ES-I3 (cell line): ENCODE results near the gene PKIG.

ENCODE experiments used
- H3K36me3 ChIP-seq: 2 replicates; pipeline ENCODE4 v1.6.1; 2013; ENCODE audit warnings: mild to moderate bottlenecking, low read length, control low read depth, moderate library complexity; ENCODE audit not compliant: insufficient read depth
- H3K4me1 ChIP-seq: 2 replicates; pipeline ENCODE4 v1.6.1; 2013; ENCODE audit warnings: mild to moderate bottlenecking, control low read depth, low read length; ENCODE audit not compliant: insufficient read depth
- H3K9ac ChIP-seq: 2 replicates; pipeline ENCODE4 v1.6.1; 2013; ENCODE audit warnings: low read depth, mild to moderate bottlenecking, low read length, moderate library complexity
- H3K9me3 ChIP-seq: 2 replicates; pipeline ENCODE4 v1.6.1; 2013; ENCODE audit warnings: mild to moderate bottlenecking, low read length, moderate library complexity; ENCODE audit not compliant: control insufficient read depth, insufficient read depth

PKIG gene

DNA sequence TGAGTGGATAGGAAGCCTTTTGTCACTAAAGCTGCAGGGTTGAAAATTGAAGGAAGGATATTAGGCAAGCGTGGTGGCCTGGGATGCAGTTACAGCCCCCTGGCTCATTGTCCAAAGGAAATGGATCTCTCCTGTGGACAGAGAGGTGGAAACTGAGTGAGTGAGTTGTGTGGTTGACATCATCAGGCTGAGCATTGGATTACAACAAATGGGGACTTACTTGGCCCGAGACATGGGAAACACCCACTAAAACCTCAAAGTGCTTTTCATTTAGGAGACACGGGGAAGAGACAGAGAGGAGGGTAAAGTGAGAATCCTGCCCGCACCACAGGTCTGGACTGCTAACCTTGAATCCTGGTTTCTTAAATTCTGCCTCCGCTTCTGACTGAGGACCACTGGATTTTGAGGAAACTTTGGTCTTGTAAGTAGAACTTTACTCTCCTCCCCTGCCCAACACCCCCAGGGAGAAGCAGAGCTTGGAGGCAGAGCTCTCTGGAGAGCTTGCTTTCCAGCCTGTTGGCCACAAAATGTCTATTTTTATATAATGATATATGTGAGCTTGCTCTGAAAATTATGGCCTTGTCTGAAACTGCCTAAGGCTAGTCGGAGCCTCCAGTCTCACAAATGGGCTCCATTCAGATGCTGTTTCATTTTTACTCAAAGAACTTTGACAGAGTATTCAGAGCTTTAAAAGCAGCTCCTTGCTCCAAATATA is at the start of gene PKIG:
PKIG (plus strand) TSS at position 269 of the 715 bp plus-strand sequence. CDS start 31,978 bp downstream, outside the sequence.
- H3K36me3 ChIP-seq, result no peaks in the 10 kb centered on the region
- no peaks in the 10 kb centered on the region for H3K9me3 ChIP-seq
- H3K9ac ChIP-seq, result no peak within 1 kb of the TSS
- H3K4me1 ChIP-seq, result peaks cover 35% of the 10 kb centered on the region

DNA sequence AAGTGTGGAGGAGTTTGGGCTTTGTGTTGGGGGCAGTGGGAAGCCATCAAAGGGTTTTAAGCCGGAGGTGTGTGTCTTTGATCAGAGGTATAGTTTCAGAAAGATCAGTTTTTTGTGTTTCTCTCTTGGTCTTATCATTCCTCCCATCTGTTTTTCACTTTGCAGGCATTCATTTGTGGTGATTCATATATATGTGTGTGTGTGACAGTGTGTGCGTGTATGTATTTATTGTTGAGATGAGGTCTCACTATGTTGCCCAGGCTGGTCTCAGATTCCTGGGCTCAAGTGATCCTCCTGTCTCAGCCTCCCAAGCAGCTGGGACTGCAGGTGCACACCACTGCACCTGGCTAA is 49.4 kb upstream of the PKIG start:
- H3K4me1 ChIP-seq, result peaks cover 5% of the 10 kb centered on the region
- H3K9me3 ChIP-seq, result no peaks in the 10 kb centered on the region; the same call in 1 of the 2 replicates
- H3K36me3 ChIP-seq, result no peaks in the 10 kb centered on the region
- H3K9ac ChIP-seq, result peak overlapping the region; percentile 66

DNA sequence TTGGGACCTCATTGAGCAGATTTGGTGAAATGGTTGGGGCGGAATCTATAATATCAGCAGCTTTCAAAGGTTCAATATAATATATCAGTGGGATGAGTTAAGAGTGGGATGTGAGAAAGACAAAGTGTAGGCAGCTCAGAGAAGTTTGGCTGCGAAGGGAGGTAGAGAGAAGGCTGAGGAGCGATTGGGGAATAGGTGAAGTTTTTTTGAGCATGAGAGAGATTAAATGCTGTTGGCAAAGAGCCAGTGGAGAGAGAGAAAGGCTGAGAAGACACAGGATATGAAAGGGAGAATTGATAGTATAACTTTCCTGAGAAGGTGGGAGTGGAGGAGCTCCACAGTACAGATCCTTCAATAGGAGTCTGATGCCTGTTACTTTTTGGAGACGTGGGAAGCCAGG is 48.5 kb upstream of the PKIG start:
- H3K9me3 ChIP-seq, result no peaks in the 10 kb centered on the region
- H3K36me3 ChIP-seq, result no peaks in the 10 kb centered on the region
- peaks cover 5% of the 10 kb centered on the region for H3K4me1 ChIP-seq
- H3K9ac ChIP-seq, result no peak overlapping the region

GRCh38 chr20:44536175-44536574 is 46.2 kb upstream of the PKIG start:
- H3K9me3 ChIP-seq, result no peaks in the 10 kb centered on the region
- no peak overlapping the region for H3K9ac ChIP-seq
- H3K36me3 ChIP-seq, result no peaks in the 10 kb centered on the region
- peaks cover 6% of the 10 kb centered on the region for H3K4me1 ChIP-seq

- H3K9me3 ChIP-seq, result no peaks in the 10 kb centered on the region
- H3K9ac ChIP-seq, result no peak overlapping the region
- no peaks in the 10 kb centered on the region for H3K36me3 ChIP-seq
- peaks cover 2% of the 10 kb centered on the region for H3K4me1 ChIP-seq
Observed at GRCh38 chr20:44537993-44538392, 44.4 kb upstream of the PKIG start.

DNA sequence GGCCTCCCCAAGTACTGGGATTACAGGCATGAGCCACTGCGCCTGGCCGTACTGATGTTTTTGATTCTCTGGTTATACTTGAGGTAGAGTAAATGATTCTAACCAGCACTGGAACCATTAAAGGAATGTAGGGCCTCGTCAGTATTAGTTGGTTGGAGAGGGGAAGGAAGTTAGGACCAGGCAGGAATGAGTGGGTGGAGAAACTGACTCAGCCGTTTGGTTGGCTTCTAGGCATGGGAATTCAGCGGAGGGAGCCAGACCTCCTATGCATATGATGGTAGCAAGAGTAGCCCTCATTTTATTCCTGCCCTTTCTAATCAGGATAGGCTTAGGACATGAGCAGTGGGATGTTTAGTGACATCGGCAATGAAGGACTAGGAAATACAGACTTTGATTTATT is 41.5 kb upstream of the PKIG start:
- Histone ChIP-seq H3K9me3 (no peaks in the 10 kb centered on the region), H3K9ac (no peak overlapping the region), H3K36me3 (no peaks in the 10 kb centered on the region), H3K4me1 (peaks cover 7% of the 10 kb centered on the region)

- Histone ChIP-seq H3K9me3 (no peaks in the 10 kb centered on the region), H3K36me3 (no peaks in the 10 kb centered on the region), H3K9ac (no peak overlapping the region), H3K4me1 (peaks cover 7% of the 10 kb centered on the region; the same call in 1 of the 2 replicates)
Observed at GRCh38 chr20:44541992-44542391, 40.4 kb upstream of the PKIG start.

DNA sequence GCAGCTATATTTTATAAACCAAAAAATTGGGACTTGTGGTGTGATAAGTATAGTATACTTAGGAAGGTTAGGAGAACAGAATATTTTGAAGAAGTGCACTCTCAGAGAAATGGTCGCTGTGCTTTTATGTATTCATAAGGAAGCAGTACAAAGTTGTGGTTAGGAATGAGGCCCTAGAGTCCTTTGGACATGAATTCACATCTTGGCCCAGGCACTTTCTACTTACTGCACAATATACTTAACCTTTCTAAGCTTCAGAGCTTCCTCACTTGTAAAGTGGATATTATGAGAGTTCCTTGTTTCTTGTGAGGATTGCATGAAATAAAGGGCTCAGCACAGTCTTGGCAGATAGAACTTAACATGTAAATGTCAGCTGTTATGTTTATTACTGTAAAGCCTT is 39.5 kb upstream of the PKIG start:
- Histone ChIP-seq H3K36me3 (no peaks in the 10 kb centered on the region), H3K4me1 (peaks cover 7% of the 10 kb centered on the region; the same call in 1 of the 2 replicates), H3K9me3 (no peaks in the 10 kb centered on the region), H3K9ac (no peak overlapping the region)

GRCh38 chr20:44543358-44543757 is 39.0 kb upstream of the PKIG start:
- Histone ChIP-seq H3K9ac (no peak overlapping the region), H3K36me3 (no peaks in the 10 kb centered on the region), H3K9me3 (no peaks in the 10 kb centered on the region), H3K4me1 (peaks cover 9% of the 10 kb centered on the region)

DNA sequence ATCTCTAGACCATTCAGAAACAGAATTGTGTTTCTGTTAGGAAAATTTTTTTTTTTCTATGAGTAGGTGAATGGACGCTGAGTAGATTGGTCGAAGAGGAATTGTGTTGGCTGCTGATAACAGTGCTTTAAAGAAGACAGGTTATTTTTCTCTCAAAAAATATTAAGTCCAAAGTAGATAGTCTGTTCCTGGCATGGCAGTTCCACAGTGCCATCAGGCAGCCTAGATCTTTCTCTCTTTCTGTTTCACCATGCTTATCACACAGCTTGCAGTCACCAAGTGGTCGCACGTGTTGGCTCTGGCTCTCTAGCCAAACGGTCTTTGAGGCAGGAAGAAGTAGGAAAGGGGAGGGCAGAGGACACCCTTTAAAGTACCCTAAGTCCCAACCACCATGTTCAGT is 38.1 kb upstream of the PKIG start:
- no peaks in the 10 kb centered on the region for H3K36me3 ChIP-seq
- H3K4me1 ChIP-seq, result peaks cover 10% of the 10 kb centered on the region
- no peak overlapping the region for H3K9ac ChIP-seq
- no peaks in the 10 kb centered on the region for H3K9me3 ChIP-seq

GRCh38 chr20:44547419-44547818 is 35.0 kb upstream of the PKIG start:
- Histone ChIP-seq H3K36me3 (no peaks in the 10 kb centered on the region), H3K9ac (no peak overlapping the region), H3K4me1 (peaks cover 8% of the 10 kb centered on the region), H3K9me3 (no peaks in the 10 kb centered on the region)

GRCh38 chr20:44549123-44549522 is 33.3 kb upstream of the PKIG start:
- Histone ChIP-seq H3K36me3 (no peaks in the 10 kb centered on the region), H3K9ac (no peak overlapping the region), H3K9me3 (no peaks in the 10 kb centered on the region), H3K4me1 (peaks cover 14% of the 10 kb centered on the region)

DNA sequence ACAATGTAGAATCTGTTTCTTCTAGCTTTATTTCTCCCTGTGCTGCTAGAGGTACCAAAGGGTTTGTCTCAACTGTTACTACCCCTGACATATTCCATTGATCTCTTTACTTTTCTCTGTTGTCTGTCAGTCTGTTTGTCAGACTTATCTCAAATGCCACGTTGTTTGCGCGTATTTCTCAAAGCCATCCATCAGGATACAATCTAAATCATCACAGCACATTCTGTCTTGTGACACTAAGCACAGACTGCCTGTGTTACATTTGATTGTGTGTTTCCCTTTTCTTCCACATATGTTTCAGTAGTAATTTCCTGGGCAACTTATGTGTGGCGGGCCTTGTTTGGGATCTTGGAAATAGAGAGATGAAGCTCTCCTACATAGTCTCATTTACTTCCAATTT is 30.3 kb upstream of the PKIG start:
- H3K9ac ChIP-seq, result no peak overlapping the region
- H3K9me3 ChIP-seq, result no peaks in the 10 kb centered on the region
- no peaks in the 10 kb centered on the region for H3K36me3 ChIP-seq
- peaks cover 19% of the 10 kb centered on the region for H3K4me1 ChIP-seq

DNA sequence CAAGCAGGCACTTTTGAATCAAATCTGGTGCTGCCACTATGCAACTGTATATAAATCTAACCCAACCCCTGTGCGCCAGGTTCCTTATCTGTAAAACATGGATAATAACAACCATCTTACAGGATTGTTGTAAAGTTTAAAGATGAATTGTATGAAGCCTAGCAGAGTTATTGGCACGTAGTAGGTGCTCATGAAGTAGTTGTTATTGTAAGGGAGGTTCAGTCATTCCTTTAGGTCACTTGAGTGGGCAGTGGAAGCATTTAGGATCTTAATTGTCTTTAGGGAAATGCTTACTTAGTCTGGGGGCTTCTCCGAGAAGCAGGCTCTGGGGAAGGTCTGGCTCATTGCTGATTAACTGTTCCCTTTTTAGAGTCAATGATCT is 29.8 kb upstream of the PKIG start:
- Histone ChIP-seq H3K36me3 (no peaks in the 10 kb centered on the region), H3K9me3 (no peaks in the 10 kb centered on the region), H3K9ac (no peak overlapping the region), H3K4me1 (peaks cover 19% of the 10 kb centered on the region)

DNA sequence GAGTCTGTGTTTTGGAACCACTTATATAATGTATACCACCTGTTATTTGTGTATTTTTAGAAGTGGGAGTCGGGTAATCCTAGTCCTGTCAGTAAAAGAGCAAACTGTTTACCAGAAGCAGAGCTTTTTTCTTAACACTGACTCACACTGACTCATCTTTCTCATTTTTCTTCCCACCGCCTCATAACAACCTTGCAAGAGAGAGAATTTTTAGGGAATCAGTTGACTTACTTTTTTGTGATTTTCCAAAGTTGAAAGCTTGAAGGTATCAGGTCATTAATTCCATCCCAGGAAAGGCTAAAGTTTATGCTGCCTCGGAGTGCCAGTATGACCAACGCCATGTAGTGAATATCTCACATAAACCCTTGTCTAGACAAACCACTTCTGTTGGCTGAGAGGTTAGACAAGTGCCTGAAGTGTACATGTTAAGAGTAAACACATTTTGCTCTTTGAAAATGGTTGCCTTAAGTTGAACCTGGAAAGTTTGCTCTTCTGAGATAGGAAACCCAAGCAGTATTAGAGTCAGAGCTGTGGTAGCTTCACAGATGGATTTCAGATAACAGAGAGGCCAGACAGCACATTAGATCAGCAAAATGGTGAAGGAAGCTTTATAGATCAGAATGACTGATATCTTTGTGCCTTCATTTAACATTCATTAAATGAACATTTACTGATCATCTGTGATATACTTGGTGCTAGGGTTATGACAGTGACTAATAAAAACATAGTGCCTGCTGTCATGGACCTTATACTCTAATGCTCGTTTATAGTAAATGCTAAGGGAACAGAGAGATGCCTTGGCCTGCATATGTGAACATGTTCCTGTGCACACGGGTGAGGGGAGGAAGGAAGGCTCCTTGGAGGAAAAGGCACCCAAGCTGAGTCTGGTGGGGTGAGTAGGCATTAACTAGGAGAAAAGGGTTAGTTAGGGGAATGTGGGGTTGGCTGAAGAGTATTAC is 29.1 kb upstream of the PKIG start:
- no peaks in the 10 kb centered on the region for H3K9me3 ChIP-seq
- no peaks in the 10 kb centered on the region for H3K36me3 ChIP-seq
- peaks cover 18% of the 10 kb centered on the region for H3K4me1 ChIP-seq
- H3K9ac ChIP-seq, result no peak overlapping the region
